GM12872 (cell line): ENCODE data around the gene CTNNAL1.

Experiments
- CTCF ChIP-seq: IDR thresholded peaks from 3 replicates; pipeline ENCODE4 v1.5.1; 2011; ENCODE audit warnings: low read depth, mild to moderate bottlenecking, low read length, moderate library complexity; ENCODE audit not compliant: insufficient read depth

The CTNNAL1 gene

GRCh38 chr9:109035684-109036423 lies 22.6 kb upstream of the CTNNAL1 start:
- TF ChIP-seq CTCF, result no peak

DNA sequence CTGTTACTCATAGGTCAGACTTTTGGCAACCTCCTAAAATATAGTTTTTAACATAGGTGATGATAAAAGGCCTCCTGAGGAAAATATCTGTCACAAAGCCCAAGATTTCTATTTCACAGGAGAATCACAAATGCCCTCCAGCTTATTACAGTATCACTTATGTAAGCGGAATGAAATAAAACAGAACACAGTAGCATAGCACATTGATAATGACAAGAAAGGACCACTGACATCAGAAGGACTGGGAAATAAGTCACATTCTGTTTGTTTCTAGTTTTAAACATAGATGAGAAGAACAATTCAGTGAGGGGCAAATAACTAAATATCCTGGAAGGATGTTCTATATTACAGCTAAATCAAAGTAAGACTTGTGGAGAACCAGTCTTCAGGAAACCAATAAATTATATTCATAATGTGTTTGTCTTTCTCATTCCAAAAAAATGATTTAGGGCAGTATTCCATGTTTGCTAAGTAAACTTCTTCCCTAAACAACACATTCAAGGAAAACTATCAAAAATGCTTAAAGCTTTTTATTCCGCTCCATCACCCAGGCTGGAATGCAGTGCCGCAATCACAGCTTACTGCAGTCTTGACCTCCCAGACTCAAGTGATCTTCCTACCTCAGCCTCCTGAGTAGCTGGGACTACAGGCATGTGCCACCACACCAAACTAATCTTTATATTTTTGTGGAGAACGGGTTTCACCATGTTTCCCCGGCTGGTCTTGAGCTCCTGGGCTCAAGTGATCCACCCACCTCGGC lies 20.8 kb upstream of the CTNNAL1 start:
- TF ChIP-seq CTCF, result no peak

DNA sequence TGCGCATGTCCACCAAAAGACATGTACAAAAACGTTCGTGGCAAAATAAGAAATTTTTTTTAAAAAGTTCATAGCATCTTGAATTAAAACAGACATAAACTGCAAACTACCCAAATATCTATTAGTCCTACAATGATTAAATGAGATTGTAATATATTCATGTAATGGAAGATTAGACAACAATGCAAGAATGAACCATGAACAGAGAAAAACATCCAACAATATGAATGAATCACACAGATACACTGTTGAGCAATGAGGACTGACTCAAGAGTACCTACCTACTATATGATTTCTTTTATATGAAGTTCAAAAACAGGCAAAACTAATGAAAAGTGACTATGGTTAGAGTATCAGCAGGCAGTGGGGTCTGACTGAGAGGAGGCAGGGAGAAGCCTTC lies 17.9 kb upstream of the CTNNAL1 start:
- TF ChIP-seq CTCF, result no peak

DNA sequence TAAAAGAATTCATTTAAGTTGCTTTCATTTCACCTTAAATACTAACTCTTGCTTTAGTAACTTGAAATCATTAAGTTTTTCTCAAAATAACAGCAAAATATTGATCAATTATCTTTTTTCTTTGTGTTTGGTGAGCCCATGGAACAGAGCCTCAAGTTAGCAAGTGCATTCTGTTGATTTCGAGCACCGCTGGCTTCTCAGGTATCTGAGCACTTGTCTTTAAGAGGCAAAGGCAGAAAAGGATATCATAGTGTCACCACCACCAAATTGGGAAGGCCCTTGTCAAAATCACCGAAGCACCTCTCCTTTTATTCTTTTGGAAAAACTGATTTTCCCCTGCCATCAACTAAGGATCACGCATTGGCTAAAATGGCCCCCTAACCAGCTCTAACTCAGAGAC lies 17.1 kb upstream of the CTNNAL1 start:
- TF ChIP-seq CTCF, result no peak

DNA sequence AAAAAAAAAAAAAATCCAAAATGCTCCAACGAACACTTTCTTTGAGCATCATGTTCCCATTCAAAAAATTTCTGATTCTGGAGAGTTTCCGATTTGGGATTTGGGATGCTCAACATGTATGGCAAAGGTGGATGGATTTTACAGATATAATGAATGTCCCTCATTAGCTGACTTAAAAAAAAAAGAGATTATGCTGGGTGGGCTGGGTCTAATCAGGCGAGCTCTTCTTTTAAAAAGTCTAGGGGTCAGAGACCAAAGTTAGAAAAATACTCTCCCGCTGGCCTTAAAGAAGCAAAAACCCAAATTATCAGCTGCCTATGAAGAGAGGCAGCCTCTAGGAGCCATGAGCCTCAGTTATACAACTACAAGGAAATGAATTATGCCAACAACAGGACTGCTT lies 15.2 kb upstream of the CTNNAL1 start:
- no peak for TF ChIP-seq CTCF

- no peak for TF ChIP-seq CTCF
Measured at GRCh38 chr9:109027176-109027575, 13.9 kb upstream of the CTNNAL1 start.

DNA sequence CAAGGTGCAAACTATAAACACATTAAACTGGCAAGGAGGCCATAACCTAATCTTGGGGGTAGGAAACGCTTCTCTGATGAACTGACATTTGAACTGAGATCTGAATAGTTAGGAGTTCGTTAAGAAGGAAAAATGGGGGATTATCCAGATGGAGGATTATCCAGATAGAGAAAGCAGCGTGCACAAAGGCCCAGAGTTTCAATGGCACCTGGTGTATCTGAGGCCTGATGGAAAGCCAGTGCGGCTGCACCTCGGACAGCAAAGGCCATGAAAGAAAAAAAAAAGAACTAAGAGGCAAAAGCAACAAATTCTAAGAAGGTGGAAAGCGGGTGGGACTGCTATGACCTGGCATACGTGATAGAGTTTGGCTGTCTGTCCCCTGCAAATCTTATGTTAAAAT lies 13.0 kb upstream of the CTNNAL1 start:
- no peak for TF ChIP-seq CTCF
